BLaER1 treated with 17β-estradiol and CSF1 and Interleukin-3, amounts not matched to agents 10 nM and 100 nM (cell line): ENCODE measurements around the gene SCFD2.
"Not testable (repeated sequence)": the region's sequence is repeated elsewhere in the genome, so short reads cannot be mapped to it uniquely, and the experiment has no call there.

Source experiments
- H3K27ac ChIP-seq, 11 experiments: shearing (Covaris generic); formaldehyde crosslinking; 2 replicates each; pipeline ENCODE4 v1.8.1; 2022
- H3K27me3 ChIP-seq, 11 experiments: shearing (Covaris generic); formaldehyde crosslinking; 2 replicates each; pipeline ENCODE4 v1.8.1; 2022
- H3K36me3 ChIP-seq, 11 experiments: shearing (Covaris generic); formaldehyde crosslinking; 2 replicates each; pipeline ENCODE4 v1.8.1; 2022
- H3K4me1 ChIP-seq, 10 experiments: shearing (Covaris generic); formaldehyde crosslinking; 2 replicates each; pipeline ENCODE4 v1.8.1; 2022
- H3K4me2 ChIP-seq, 11 experiments: shearing (Covaris generic); formaldehyde crosslinking; 2 replicates each; pipeline ENCODE4 v1.8.1; 2022
- H3K4me3 ChIP-seq, 10 experiments: shearing (Covaris generic); formaldehyde crosslinking; 2 replicates each; pipeline ENCODE4 v1.8.1; 2022
- H3K9ac ChIP-seq, 11 experiments: shearing (Covaris generic); formaldehyde crosslinking; 2 replicates each; pipeline ENCODE4 v1.8.1; 2022
- H3K9me3 ChIP-seq, 11 experiments: shearing (Covaris generic); formaldehyde crosslinking; replicated peaks in 1 of 11; 2 replicates each; pipeline ENCODE4 v1.8.1; 2022
- H4K20me1 ChIP-seq, 11 experiments: shearing (Covaris generic); formaldehyde crosslinking; 2 replicates each; pipeline ENCODE4 v1.8.1; 2022
- Cebpa-rat ChIP-seq, 11 experiments: shearing (Covaris generic); IDR thresholded peaks; 2 replicates each; pipeline ENCODE4 v1.8.1; 2022

SCFD2 gene

DNA sequence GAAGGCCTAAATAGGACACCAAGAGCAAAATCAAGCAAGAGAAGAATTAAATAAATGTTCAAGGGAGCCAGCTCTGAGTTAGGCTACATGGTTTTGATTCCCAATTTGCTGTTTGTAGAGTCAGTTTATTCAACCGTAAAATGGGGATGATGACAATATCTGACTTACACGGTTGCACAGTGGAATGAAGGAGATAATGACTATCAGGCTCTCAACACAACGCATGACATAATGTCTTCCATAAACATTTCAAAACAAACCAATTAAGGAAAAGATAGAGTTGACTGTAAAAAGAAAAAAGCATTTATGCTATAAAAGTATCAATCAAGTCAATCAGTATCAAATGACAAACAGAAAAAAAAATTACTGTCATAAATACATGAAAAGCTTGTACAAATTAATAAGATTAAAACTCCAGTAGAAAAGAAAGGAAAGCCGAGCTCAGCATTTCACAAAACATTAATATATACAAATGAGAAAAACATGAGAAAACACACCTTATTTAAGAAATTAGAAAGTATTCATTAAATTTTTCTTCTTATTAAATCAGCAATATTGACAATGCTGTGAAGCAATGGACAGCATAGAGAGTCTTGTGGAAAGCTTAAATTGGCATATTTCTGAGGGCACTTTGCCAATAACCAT, 179.0 kb downstream of the SCFD2 start:
- TF ChIP-seq Cebpa-rat (IDR thresholded peaks at IDR 0.05) = no peak
- Histone ChIP-seq H4K20me1 (no peaks in the 10 kb centered on the region; a peak in 1 of 22 replicates), H3K27ac (no peak overlapping the region), H3K9me3 (peaks cover 0 to 17% (median 6%) of the 10 kb centered on the region in 11 experiments; a peak in 12 of 22 replicates), H3K27me3 (no peaks in the 10 kb centered on the region), H3K4me1 (peaks cover 0 to 9% (median 0%) of the 10 kb centered on the region in 10 experiments; a peak in 4 of 20 replicates), H3K4me3 (no peak overlapping the region), H3K9ac (no peak overlapping the region), H3K36me3 (peaks cover 0 to 15% (median 0%) of the 10 kb centered on the region in 11 experiments; a peak in 3 of 22 replicates), H3K4me2 (no peak overlapping the region)

DNA sequence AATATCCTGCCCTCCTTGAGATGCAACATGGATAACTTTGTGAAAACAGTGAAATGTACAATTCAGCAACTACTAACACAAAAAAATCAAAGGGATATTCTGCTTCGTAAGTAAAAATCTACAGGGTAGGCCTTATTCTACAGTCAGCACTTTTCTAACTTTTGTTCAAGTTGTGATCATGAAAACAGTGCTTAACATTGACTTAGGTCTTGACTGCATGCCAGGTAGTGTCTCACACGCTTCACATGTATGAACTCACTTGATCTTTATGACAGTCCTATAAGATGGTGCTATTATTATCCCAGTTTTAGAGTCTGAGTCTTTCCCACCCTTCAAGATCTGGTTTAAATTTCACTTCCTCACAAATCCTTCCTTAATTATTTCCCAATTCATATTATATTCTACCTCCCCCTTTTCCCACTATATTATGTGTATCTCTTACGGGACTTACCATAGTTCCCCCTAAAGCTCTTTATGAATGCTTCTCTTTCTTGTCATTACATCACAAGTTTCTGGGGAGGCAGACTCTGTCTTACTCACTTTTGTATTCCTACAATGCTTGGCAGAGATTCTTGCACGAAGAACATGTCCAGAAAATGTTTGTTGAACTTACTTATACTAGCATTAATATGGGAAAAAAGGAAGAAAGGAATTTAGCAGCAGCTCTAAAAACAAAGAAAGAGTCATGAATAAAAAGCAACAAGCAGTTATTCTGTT, 179.8 kb downstream of the SCFD2 start:
- Histone ChIP-seq H3K27ac (no peak overlapping the region), H3K9me3 (peaks cover 0 to 17% (median 6%) of the 10 kb centered on the region in 11 experiments; a peak in 12 of 22 replicates)

DNA sequence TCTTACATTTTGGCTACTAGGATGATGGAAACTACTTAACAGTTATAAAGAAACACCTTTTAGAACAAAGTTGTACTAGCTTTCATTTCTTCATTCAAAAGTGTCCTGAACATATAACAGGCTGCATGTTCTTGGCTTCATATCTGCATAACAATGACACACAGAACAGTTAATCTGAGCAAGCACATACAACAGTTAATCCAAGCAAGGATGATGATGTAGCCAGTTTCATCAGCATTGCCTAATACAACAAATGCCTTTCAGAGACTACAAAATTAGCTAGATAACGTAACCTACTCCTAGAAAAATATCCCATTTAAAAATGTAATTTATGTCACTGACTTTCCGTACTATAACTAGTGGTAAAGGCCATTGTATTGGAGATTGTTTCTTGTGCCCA, 182.1 kb downstream of the SCFD2 start:
- H4K20me1 ChIP-seq = no peaks in the 10 kb centered on the region
- no peak overlapping the region for H3K4me3 ChIP-seq
- H3K9me3 ChIP-seq = peaks cover 5 to 24% (median 13%) of the 10 kb centered on the region in 11 experiments; a peak in 16 of 22 replicates
- TF ChIP-seq Cebpa-rat (IDR thresholded peaks at IDR 0.05) = no peak
- peaks cover 0 to 4% (median 0%) of the 10 kb centered on the region in 10 experiments; a peak in 2 of 20 replicates for H3K4me1 ChIP-seq
- no peak overlapping the region for H3K4me2 ChIP-seq
- H3K27ac ChIP-seq = no peak overlapping the region
- no peaks in the 10 kb centered on the region for H3K27me3 ChIP-seq
- H3K9ac ChIP-seq = no peak overlapping the region
- peaks cover 0 to 15% (median 0%) of the 10 kb centered on the region in 11 experiments; a peak in 3 of 22 replicates for H3K36me3 ChIP-seq

More for the DNA sequence above, 179.8 kb downstream of the SCFD2 start:
- Histone ChIP-seq H3K36me3 (peaks cover 0 to 15% (median 0%) of the 10 kb centered on the region in 11 experiments; a peak in 3 of 22 replicates), H3K27me3 (no peaks in the 10 kb centered on the region), H3K4me2 (no peak overlapping the region), H3K4me1 (peaks cover 0 to 4% (median 0%) of the 10 kb centered on the region in 10 experiments; a peak in 2 of 20 replicates), H4K20me1 (no peaks in the 10 kb centered on the region; a peak in 1 of 22 replicates), H3K4me3 (no peak overlapping the region), H3K9ac (no peak overlapping the region)
- no peak for TF ChIP-seq Cebpa-rat (IDR thresholded peaks at IDR 0.05)

DNA sequence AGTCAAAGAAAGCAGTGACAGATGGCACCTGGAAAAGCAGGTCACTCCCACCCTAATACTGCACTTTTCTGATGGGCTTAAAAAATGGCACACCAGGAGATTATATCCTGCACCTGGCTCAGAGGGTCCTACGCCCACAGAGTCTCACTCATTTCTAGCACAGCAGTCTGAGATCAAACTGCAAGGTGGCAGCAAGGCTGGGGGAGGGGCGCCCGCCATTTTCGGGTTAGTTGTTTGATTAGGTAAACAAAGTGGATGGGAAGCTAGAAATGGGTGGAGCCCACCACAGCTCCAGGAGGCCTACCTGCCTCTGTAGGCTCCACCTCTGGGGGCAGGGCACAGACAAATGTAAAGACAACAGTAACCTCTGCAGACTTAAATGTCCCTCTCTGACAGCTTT, 188.1 kb downstream of the SCFD2 start:
- not testable (repeated sequence) for H3K27ac ChIP-seq, H3K4me2 ChIP-seq, H3K9ac ChIP-seq, H4K20me1 ChIP-seq, H3K27me3 ChIP-seq, H3K4me3 ChIP-seq, H3K4me1 ChIP-seq
- Histone ChIP-seq H3K9me3 (peaks cover 37 to 55% (median 47%) of the 10 kb centered on the region in 11 experiments), H3K36me3 (peaks cover 0 to 27% (median 14%) of the 10 kb centered on the region in 11 experiments; a peak in 18 of 22 replicates)

DNA sequence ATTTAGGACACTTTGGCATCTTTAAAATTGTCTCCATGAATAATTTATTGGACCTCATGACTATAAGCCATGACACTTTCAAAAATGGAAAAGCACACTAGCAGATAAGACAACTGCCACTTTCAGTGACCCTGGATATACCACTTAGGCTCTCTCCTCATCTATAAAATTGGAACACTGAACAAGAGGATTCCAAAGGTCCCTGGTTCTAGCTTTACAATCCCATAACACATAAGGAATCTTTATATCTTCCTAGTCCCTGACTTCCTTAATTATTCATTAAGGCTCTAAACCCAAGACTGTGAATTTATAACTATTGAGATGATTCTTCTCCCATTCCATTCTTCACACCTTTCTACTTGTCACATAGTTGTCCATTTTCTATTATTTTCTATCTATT, 190.2 kb downstream of the SCFD2 start:
- no peaks in the 10 kb centered on the region for H3K27me3 ChIP-seq
- H3K4me3 ChIP-seq = no peak overlapping the region
- H3K9ac ChIP-seq = no peak overlapping the region
- no peaks in the 10 kb centered on the region for H3K4me1 ChIP-seq
- TF ChIP-seq Cebpa-rat (IDR thresholded peaks at IDR 0.05) = no peak
- peaks cover 0 to 27% (median 14%) of the 10 kb centered on the region in 11 experiments; a peak in 18 of 22 replicates for H3K36me3 ChIP-seq
- H3K4me2 ChIP-seq = no peak overlapping the region
- H3K27ac ChIP-seq = no peak overlapping the region
- peaks cover 36 to 58% (median 52%) of the 10 kb centered on the region in 11 experiments for H3K9me3 ChIP-seq
- H4K20me1 ChIP-seq = no peaks in the 10 kb centered on the region

DNA sequence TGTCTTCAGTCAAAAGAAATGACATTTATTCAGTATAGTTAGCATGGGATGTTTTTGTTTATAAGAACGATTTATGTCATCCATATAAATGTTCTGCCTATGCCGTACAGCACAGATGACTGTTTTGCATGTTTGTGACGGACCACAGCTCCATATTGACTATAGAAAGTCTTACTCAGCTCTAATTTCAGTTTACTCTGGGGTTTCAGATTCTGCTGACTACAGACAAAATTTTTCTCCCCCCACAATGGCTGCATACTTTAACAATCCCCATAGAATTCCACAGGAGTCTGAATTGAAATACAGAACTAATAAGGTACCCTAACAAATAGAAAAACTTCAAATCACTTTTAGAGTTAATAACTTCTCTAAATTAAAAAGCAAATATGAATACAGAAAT, 191.0 kb downstream of the SCFD2 start:
- no peaks in the 10 kb centered on the region for H3K27me3 ChIP-seq
- no peak overlapping the region for H3K27ac ChIP-seq
- no peak overlapping the region for H3K4me2 ChIP-seq
- peaks cover 0 to 27% (median 14%) of the 10 kb centered on the region in 11 experiments; a peak in 18 of 22 replicates for H3K36me3 ChIP-seq
- no peaks in the 10 kb centered on the region for H4K20me1 ChIP-seq
- H3K9ac ChIP-seq = no peak overlapping the region
- H3K9me3 ChIP-seq = peaks cover 36 to 58% (median 50%) of the 10 kb centered on the region in 11 experiments
- no peak for TF ChIP-seq Cebpa-rat (IDR thresholded peaks at IDR 0.05)
- H3K4me3 ChIP-seq = no peak overlapping the region
- H3K4me1 ChIP-seq = no peaks in the 10 kb centered on the region

DNA sequence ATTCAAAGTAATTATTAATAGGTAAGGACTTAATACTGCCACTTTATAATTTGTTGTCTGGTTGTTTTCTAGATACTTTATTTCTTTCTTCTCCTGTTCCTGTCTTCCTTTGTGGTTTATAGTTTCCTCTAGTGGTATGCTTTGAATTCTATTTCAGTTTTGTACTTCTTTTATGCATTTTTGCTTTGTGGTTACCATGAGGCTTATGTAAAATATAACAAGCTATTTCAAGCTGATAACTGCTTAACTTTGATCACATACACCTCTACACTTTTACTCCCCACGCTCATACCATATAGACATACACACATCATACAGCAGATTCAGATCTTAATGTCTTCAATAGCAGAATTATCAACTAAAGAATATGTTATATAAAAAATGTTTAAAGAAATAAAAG, 192.3 kb downstream of the SCFD2 start:
- no peak for TF ChIP-seq Cebpa-rat (IDR thresholded peaks at IDR 0.05)
- no peak overlapping the region for H3K4me3 ChIP-seq

DNA sequence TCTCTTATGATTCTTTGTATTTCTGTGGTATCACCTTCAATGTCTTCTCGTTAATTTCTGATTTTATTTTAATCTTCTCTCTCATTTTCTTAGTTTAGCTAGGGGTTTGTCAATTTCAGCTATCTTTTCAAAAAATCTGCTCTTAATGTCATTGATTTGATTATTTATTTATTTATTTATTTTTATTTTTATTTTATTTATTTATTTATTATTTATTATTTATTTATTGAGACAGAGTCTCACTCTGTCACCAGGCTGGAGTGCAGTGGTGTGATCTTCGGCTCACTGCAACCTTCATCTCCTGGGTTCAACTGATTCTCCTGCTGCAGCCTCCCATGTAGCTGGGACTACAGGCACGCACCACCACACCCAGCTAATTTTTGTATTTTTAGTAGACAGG, 194.1 kb downstream of the SCFD2 start:
- Histone ChIP-seq H3K9me3 (peaks cover 15 to 34% (median 25%) of the 10 kb centered on the region in 11 experiments), H3K27ac (no peak overlapping the region), H3K27me3 (no peaks in the 10 kb centered on the region), H3K4me3 (no peak overlapping the region), H3K4me2 (no peak overlapping the region), H3K4me1 (no peaks in the 10 kb centered on the region), H3K9ac (no peak overlapping the region), H4K20me1 (no peaks in the 10 kb centered on the region), H3K36me3 (peaks cover 0 to 13% (median 3%) of the 10 kb centered on the region in 11 experiments; a peak in 8 of 22 replicates)
- no peak for TF ChIP-seq Cebpa-rat (IDR thresholded peaks at IDR 0.05)

More for the DNA sequence above, 192.3 kb downstream of the SCFD2 start:
- no peaks in the 10 kb centered on the region for H4K20me1 ChIP-seq
- peaks cover 33 to 50% (median 43%) of the 10 kb centered on the region in 11 experiments for H3K9me3 ChIP-seq
- H3K27me3 ChIP-seq = no peaks in the 10 kb centered on the region
- no peak overlapping the region for H3K9ac ChIP-seq
- H3K27ac ChIP-seq = no peak overlapping the region
- H3K4me1 ChIP-seq = no peaks in the 10 kb centered on the region
- H3K36me3 ChIP-seq = peaks cover 0 to 27% (median 14%) of the 10 kb centered on the region in 11 experiments; a peak in 18 of 22 replicates
- no peak overlapping the region for H3K4me2 ChIP-seq
